Rectal smooth muscle tissue (tissue), 1 donor: Measurements from ENCODE around the gene DLG2.

Source experiments
- H3K27ac ChIP-seq: one replicate; pipeline ENCODE4 v1.7.0; 2013; ENCODE audit warnings: low read depth, low read length, inconsistent platforms
- H3K27me3 ChIP-seq: one replicate; pipeline ENCODE4 v1.7.0; 2013; ENCODE audit warnings: low read length; ENCODE audit not compliant: control insufficient read depth, insufficient read depth
- H3K36me3 ChIP-seq: one replicate; pipeline ENCODE4 v1.7.0; 2013; ENCODE audit warnings: low read length; ENCODE audit not compliant: control insufficient read depth, insufficient read depth
- H3K4me1 ChIP-seq: one replicate; pipeline ENCODE4 v1.7.0; 2013; ENCODE audit warnings: low read length; ENCODE audit not compliant: control insufficient read depth, insufficient read depth
- H3K4me3 ChIP-seq: one replicate; pipeline ENCODE4 v1.7.0; 2013; ENCODE audit warnings: low read length
- H3K9ac ChIP-seq: one replicate; pipeline ENCODE4 v1.7.0; 2013; ENCODE audit warnings: low read length

The DLG2 gene

GRCh38 chr11:84524422-84525051 lies 1102.6 kb downstream of the DLG2 start:
- Histone ChIP-seq H3K27ac (no peak overlapping the region), H3K4me3 (no peak overlapping the region), H3K36me3 (no peaks in the 10 kb centered on the region), H3K4me1 (no peaks in the 10 kb centered on the region), H3K27me3 (no peaks in the 10 kb centered on the region), H3K9ac (no peak overlapping the region)

DNA sequence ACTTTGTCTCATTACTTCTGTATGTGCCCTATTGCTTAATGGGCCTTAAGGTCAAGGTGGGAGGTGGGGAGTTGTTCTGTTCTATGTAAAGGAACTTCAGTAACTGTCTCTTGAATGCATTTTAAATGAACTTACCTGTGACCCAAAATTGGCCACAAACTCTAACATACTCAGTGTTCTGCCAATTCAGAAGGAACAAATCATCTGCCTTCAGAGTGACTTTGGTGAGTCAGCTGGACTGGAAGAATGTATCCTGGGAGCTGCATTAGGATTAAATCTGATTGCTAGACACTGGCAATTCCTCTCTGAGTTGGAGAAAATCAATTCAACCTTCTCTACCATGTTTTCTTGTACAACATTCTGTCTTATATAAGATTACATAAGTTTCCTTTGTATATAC lies 1104.8 kb downstream of the DLG2 start:
- Histone ChIP-seq H3K9ac (no peak overlapping the region), H3K4me3 (no peak overlapping the region), H3K36me3 (no peaks in the 10 kb centered on the region), H3K27ac (no peak overlapping the region), H3K27me3 (no peaks in the 10 kb centered on the region), H3K4me1 (no peaks in the 10 kb centered on the region)

DNA sequence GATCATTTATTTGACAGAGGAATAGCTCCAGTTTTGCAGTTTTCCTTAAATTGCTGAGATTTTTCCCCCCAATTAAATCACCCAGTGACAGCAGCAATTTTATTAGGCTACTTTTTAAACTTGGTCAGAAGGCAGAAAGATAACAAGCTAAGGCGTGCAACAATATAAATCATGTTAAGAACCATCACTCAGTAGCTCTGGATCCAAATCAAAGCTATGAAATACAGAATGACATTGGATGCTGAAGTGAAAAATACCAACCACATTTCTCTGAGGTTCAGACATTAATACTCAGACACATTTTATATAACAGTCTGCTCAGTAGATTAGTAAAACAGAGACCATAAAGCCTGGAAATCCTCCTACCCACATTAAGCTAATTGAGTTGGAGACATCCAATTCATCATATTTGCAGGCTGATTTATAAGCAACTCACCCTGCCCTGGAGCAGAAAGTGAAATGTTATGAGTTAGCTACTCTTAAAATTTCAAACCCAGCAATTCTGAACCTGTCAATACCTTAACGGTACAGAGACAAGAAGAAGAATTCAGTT lies 1108.4 kb downstream of the DLG2 start:
- H3K36me3 ChIP-seq, result no peaks in the 10 kb centered on the region

GRCh38 chr11:84514436-84514835 lies 1112.7 kb downstream of the DLG2 start:
- Histone ChIP-seq H3K27ac (no peak overlapping the region), H3K4me1 (no peaks in the 10 kb centered on the region), H3K9ac (no peak overlapping the region), H3K36me3 (no peaks in the 10 kb centered on the region), H3K27me3 (no peaks in the 10 kb centered on the region), H3K4me3 (no peak overlapping the region)

More for the DNA sequence above, 1108.4 kb downstream of the DLG2 start:
- Histone ChIP-seq H3K27me3 (no peaks in the 10 kb centered on the region), H3K4me3 (no peak overlapping the region), H3K4me1 (no peaks in the 10 kb centered on the region), H3K9ac (no peak overlapping the region), H3K27ac (no peak overlapping the region)

DNA sequence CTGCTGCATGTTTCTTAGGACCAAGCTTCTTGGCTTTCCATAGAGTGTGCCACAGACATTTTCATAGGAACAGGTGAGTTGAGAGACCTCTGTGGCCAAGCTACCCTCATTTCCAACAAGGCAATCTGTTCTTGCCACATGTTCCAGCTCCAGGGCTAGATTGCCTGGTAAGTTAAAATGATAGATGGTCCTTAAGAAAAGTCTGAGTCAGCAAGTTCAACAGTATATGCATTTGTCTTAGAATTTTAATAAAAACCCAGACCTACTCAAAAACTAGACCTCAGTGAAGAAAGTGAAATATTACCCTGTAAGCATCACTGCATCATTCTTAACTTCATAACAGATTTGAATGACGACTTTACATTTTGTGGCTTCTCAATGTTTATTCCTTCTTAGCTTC lies 1123.6 kb downstream of the DLG2 start:
- Histone ChIP-seq H3K4me1 (no peaks in the 10 kb centered on the region), H3K9ac (no peak overlapping the region), H3K27me3 (no peaks in the 10 kb centered on the region), H3K4me3 (no peak overlapping the region), H3K36me3 (no peaks in the 10 kb centered on the region), H3K27ac (no peak overlapping the region)

GRCh38 chr11:84501750-84502149 lies 1125.4 kb downstream of the DLG2 start:
- Histone ChIP-seq H3K27me3 (no peaks in the 10 kb centered on the region), H3K9ac (no peak overlapping the region), H3K4me3 (no peak overlapping the region), H3K4me1 (no peaks in the 10 kb centered on the region), H3K27ac (no peak overlapping the region), H3K36me3 (no peaks in the 10 kb centered on the region)

DNA sequence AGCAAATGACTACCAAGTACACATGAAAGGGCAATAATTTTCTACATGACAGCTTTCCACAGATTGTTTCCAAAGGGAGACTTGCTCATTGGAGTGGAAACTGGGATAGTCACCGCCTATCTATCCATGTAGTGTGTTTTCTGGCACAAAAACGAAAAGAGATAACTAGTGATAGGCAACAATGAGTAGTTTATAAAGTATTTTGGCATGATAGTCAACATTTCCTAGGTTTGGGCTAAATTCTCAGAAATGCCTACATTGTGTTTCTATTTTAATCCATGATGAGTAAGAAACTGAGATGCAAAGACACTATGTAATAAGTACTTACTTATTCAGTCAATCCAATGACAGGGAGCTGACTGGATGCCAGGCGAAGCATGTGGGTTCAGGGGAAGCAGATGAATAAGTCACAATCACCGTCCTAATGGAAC lies 1129.1 kb downstream of the DLG2 start:
- H3K4me3 ChIP-seq, result no peak overlapping the region
- H3K36me3 ChIP-seq, result no peaks in the 10 kb centered on the region
- H3K9ac ChIP-seq, result no peak overlapping the region
- no peak overlapping the region for H3K27ac ChIP-seq
- no peaks in the 10 kb centered on the region for H3K27me3 ChIP-seq
- no peaks in the 10 kb centered on the region for H3K4me1 ChIP-seq

DNA sequence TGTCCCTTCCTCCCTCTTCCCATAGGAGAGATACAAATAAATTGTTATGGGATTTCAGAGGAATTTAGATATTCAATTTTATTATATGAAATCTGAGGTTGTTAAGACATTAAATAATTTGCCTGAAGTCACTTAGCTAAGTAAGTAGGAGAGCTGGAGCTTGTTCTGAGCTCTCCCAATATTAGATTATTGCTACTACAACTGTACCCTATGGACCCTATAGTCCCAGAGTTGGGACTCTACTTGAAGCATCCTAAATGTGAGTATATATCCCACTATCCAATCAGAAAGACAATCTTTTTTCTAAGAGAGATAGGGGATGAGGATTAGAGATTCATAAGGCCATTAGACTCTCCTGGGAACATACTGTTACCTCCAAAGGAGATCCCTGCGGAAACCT lies 1130.0 kb downstream of the DLG2 start:
- H3K27ac ChIP-seq, result no peak overlapping the region
- H3K4me1 ChIP-seq, result no peaks in the 10 kb centered on the region
- no peak overlapping the region for H3K4me3 ChIP-seq
- no peak overlapping the region for H3K9ac ChIP-seq
- no peaks in the 10 kb centered on the region for H3K36me3 ChIP-seq
- no peaks in the 10 kb centered on the region for H3K27me3 ChIP-seq

DNA sequence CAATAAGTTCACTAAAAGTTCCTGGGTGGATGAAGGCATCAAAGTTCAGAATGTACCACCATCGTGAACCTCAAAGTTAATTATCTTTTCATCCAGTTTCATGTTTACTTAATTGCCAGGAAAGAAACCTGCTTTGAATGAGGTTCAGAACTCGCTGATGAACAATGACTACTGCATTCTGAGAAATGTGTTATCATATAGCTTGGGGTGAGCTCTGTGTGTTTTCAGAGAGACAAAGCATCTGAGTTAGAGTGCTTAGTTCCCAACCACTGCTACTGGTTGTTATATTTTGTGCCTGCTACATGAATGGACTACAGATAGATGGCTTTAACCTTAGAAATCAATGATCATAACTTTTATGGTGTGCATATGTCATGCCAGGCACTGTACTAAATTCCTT lies 1131.0 kb downstream of the DLG2 start:
- Histone ChIP-seq H3K36me3 (no peaks in the 10 kb centered on the region), H3K9ac (no peak overlapping the region), H3K27ac (no peak overlapping the region), H3K4me3 (no peak overlapping the region), H3K27me3 (no peaks in the 10 kb centered on the region), H3K4me1 (no peaks in the 10 kb centered on the region)

DNA sequence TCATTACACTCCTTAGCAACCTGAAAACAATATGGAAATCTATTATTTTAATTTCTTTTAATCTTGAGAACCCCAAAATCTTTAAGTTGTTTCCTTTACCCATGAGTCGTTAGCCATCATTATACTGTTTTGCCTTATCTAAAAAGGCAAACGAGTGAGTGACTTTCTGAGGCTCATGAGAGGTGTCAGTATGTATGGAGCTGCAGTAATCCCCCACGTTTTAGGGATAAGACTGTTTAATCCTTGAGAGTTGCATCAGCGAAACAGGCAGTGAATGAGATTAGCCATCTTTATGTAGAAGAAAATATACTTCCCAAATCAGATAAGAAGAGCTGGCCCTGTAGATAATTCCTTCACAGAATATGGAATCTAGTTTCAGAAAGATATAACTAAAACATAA lies 1147.0 kb downstream of the DLG2 start:
- Histone ChIP-seq H3K9ac (no peak overlapping the region), H3K27ac (no peak overlapping the region), H3K4me3 (no peak overlapping the region), H3K4me1 (no peaks in the 10 kb centered on the region), H3K36me3 (no peaks in the 10 kb centered on the region), H3K27me3 (no peaks in the 10 kb centered on the region)

DNA sequence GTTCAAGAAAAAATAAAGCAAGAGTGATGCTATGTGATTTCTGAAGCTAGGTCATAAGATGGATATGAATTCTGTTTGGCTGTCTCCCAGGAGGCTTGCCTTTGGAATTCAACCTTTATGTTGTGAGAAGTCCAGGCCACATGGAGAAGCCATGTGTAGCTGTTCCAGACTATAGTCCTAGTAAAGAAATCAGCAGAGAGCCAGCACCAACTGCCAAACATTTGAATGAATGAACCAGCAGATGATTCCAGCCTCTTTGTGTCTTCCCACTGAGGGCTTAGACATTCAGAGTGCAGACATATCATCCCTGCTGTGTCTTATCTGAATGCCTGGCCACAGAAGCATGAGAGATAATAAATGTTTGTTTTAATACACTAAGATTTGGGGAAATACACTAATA lies 1150.6 kb downstream of the DLG2 start:
- Histone ChIP-seq H3K4me3 (no peak overlapping the region), H3K27ac (no peak overlapping the region), H3K9ac (no peak overlapping the region), H3K4me1 (no peaks in the 10 kb centered on the region), H3K27me3 (no peaks in the 10 kb centered on the region), H3K36me3 (no peaks in the 10 kb centered on the region)

GRCh38 chr11:84471501-84471900 lies 1155.6 kb downstream of the DLG2 start:
- no peaks in the 10 kb centered on the region for H3K36me3 ChIP-seq
- H3K9ac ChIP-seq, result no peak overlapping the region
- no peaks in the 10 kb centered on the region for H3K27me3 ChIP-seq
- no peaks in the 10 kb centered on the region for H3K4me1 ChIP-seq
- H3K27ac ChIP-seq, result no peak overlapping the region
- H3K4me3 ChIP-seq, result no peak overlapping the region

- H3K4me3 ChIP-seq, result no peak overlapping the region
- no peak overlapping the region for H3K9ac ChIP-seq
- no peaks in the 10 kb centered on the region for H3K27me3 ChIP-seq
- H3K4me1 ChIP-seq, result no peaks in the 10 kb centered on the region
- H3K36me3 ChIP-seq, result no peaks in the 10 kb centered on the region
- H3K27ac ChIP-seq, result no peak overlapping the region
These were observed 1158.9 kb downstream of the DLG2 start for GRCh38 chr11:84468235-84468634.
